GM12878 (cell line): ENCODE measurements around the gene NELL1.

ENCODE experiments used
- JUNB ChIP-seq: IDR thresholded peaks from 2 replicates; pipeline ENCODE4 v1.6.1; 2016; ENCODE audit warnings: antibody characterized with exemption, mild to moderate bottlenecking
- POLR2AphosphoS5 ChIP-seq: IDR thresholded peaks from 2 replicates; pipeline ENCODE4 v1.6.1; 2011; ENCODE audit warnings: mild to moderate bottlenecking, low read length, inconsistent platforms

DNA sequence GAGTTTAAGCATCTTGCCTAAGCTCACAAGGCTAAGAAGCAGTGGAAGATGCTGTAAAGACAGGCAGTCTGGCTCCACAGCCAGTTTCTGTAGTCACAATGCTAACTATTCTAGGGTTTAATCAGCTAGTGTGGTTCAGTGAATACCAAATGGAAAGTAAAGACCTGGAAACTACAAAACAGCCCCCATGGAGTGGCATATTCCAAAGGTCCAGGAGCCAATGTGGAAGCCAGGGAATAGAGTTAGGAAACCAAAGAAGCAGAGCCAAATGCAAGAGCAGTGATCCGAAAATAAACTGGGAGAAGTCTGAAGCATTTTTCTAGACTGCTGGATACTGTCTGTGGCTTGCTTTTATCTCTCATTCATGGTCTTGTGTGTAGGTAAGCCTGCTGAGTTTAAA, 792.3 kb downstream of the NELL1 start:
- TF ChIP-seq JUNB, result no peak
- TF ChIP-seq POLR2AphosphoS5, result no peak
